GM19023 (cell line): Measurements from ENCODE around the gene CERS5.

ENCODE experiments used
- ATAC-seq: cut with Tn5 transposase; IDR thresholded peaks from one replicate; pipeline ENCODE4 v1.9.1; 2021; ENCODE audit warnings: mild to moderate bottlenecking, moderate library complexity; ENCODE audit not compliant: unreplicated experiment

The CERS5 gene

DNA sequence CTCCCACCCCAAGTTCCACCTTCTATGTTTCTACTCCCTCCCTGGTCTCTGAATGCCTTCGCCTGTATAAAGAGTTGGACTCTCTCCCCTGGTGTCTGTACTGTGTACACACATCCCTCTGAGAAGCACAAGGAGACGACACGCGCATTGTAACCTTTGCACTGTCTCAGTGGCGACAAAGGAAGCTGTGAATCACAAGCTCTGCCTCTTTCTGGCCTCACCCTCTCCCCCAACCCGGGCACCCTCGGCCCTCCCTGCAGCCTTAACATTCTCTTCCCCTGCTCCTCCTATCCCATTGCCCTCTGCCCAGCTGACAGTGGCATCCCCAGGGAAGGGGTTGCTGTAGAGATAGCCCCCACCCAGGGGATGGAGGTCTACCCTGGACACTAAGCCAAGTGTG is 84.5 kb downstream of the CERS5 start:
- no peak for ATAC-seq

DNA sequence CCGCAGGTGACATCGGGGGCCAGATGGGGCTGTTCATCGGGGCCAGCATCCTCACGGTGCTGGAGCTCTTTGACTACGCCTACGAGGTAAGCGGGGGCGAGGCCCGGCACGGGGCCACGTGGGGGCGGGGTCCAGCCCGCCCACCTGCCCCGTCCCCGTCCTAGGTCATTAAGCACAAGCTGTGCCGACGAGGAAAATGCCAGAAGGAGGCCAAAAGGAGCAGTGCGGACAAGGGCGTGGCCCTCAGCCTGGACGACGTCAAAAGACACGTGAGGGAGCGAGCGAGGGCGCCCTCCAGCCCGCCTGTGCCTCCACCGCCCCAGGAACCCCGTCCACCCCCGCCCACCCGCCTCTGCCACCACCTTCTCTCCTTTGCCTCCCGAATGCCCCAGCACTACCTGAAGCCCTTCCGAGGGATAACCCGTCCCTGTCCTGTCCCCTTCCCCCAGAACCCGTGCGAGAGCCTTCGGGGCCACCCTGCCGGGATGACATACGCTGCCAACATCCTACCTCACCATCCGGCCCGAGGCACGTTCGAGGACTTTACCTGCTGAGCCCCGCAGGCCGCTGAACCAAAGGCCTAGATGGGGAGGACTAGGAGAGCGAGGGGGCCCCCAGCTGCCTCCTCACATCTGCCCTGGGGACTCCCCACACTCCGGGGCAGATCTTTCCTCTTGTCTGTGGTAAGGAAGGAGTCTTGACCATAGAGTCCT is 85.9 kb downstream of the CERS5 start:
- ATAC-seq, result no peak

DNA sequence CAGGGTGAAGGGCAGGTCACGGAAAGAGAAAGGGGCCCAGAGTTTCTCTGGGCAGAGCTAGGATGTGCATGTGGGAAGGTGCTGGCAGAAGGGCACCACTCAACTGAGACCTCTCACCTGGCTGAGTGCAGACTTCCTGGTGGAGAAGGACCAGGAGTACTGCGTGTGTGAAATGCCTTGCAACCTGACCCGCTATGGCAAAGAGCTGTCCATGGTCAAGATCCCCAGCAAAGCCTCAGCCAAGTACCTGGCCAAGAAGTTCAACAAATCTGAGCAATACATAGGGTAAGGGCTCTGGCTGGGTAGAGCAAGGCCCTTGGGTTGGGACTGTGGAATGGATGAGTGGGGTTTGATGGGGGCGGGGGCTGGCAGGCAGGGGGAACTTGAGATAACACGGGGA is 87.4 kb downstream of the CERS5 start:
- no peak for ATAC-seq
